WTC11 (cell line): Measurements from ENCODE around the gene PLCB3.

ENCODE experiments used
- CREM ChIP-seq: sonication (generic); formaldehyde crosslinking; IDR thresholded peaks from 2 replicates; pipeline ENCODE4 v1.8.1; 2022; ENCODE audit warnings: mild to moderate bottlenecking, missing genetic modification reagents, moderate library complexity
- HMGA2 ChIP-seq: fragments of 250-450 bp; sonication (Bioruptor Pico); IDR thresholded peaks from 2 replicates; pipeline ENCODE4 v1.4.0; 2021; ENCODE audit warnings: mild to moderate bottlenecking, moderate library complexity
- JUN ChIP-seq: sonication (generic); formaldehyde crosslinking; IDR thresholded peaks from 2 replicates; pipeline ENCODE4 v1.8.0; 2023; ENCODE audit warnings: mild to moderate bottlenecking, missing genetic modification reagents
- KAT7 ChIP-seq: sonication (generic); formaldehyde crosslinking; IDR thresholded peaks from 2 replicates; pipeline ENCODE4 v1.8.1; 2023; ENCODE audit warnings: missing genetic modification reagents, mild to moderate bottlenecking, borderline replicate concordance
- NR1H2 ChIP-seq: sonication (generic); formaldehyde crosslinking; IDR thresholded peaks from 2 replicates; pipeline ENCODE4 v1.9.0; 2021; ENCODE audit warnings: mild to moderate bottlenecking, moderate library complexity, missing genetic modification reagents
- NR2C2 ChIP-seq: sonication (generic); formaldehyde crosslinking; IDR thresholded peaks from 2 replicates; pipeline ENCODE4 v1.8.0; 2022; ENCODE audit warnings: mild to moderate bottlenecking, missing genetic modification reagents
- ZNF121 ChIP-seq: sonication (generic); formaldehyde crosslinking; IDR thresholded peaks from 2 replicates; pipeline ENCODE4 v1.8.0; 2023; ENCODE audit warnings: missing genetic modification reagents
- ZNF317 ChIP-seq: sonication (generic); formaldehyde crosslinking; IDR thresholded peaks from 2 replicates; pipeline ENCODE4 v1.8.1; 2023; ENCODE audit warnings: low read depth, mild to moderate bottlenecking, moderate library complexity, missing genetic modification reagents, borderline replicate concordance
- ZNF671 ChIP-seq: fragments of 250-450 bp; sonication (Bioruptor Pico); IDR thresholded peaks from 2 replicates; pipeline ENCODE4 v1.8.0; 2021; ENCODE audit warnings: mild to moderate bottlenecking
- TF ChIP-seq, protein P1 (sequence below): fragments of 200-600 bp; IDR thresholded peaks from 2 replicates; pipeline ENCODE4 v1.8.0; 2022; ENCODE audit warnings: antibody characterized with exemption
- TF ChIP-seq, protein P2 (sequence below): sonication (generic); formaldehyde crosslinking; IDR thresholded peaks from 2 replicates; pipeline ENCODE4 v1.8.1; 2022; ENCODE audit warnings: low read depth, mild to moderate bottlenecking, moderate library complexity, missing genetic modification reagents, borderline replicate concordance
- TF ChIP-seq, protein P3 (sequence below): sonication (generic); formaldehyde crosslinking; IDR thresholded peaks from 2 replicates; pipeline ENCODE4 v1.8.1; 2023; ENCODE audit warnings: mild to moderate bottlenecking, missing genetic modification reagents, moderate library complexity
- TF ChIP-seq, protein P4 (sequence below): sonication (generic); formaldehyde crosslinking; IDR thresholded peaks from 2 replicates; pipeline ENCODE4 v1.8.1; 2023; ENCODE audit warnings: mild to moderate bottlenecking, moderate library complexity, missing genetic modification reagents

DNA sequence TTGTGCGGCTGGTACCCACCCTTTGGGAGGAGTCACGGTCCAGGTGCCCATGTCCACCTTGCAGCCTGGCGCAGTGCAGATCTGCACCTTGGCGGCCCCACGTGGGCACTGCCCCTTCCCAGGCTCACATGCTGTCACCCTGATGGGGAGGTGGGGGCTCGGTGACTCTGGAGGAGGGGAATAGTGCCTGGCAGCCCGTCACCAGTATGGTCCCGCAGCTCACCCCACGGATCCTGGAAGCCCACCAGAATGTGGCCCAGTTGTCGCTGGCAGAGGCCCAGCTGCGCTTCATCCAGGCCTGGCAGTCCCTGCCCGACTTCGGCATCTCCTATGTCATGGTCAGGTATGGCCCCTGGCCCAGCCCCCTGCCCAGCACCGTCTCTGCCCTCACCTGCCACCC, 30.5 kb upstream of the PLCB3 start:
- TF ChIP-seq, protein P1, sequence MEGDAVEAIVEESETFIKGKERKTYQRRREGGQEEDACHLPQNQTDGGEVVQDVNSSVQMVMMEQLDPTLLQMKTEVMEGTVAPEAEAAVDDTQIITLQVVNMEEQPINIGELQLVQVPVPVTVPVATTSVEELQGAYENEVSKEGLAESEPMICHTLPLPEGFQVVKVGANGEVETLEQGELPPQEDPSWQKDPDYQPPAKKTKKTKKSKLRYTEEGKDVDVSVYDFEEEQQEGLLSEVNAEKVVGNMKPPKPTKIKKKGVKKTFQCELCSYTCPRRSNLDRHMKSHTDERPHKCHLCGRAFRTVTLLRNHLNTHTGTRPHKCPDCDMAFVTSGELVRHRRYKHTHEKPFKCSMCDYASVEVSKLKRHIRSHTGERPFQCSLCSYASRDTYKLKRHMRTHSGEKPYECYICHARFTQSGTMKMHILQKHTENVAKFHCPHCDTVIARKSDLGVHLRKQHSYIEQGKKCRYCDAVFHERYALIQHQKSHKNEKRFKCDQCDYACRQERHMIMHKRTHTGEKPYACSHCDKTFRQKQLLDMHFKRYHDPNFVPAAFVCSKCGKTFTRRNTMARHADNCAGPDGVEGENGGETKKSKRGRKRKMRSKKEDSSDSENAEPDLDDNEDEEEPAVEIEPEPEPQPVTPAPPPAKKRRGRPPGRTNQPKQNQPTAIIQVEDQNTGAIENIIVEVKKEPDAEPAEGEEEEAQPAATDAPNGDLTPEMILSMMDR, result no peak
- no peak for TF ChIP-seq JUN (CRISPR knock-in tag)
- no peak for TF ChIP-seq NR2C2 (CRISPR knock-in tag)
- TF ChIP-seq NR1H2, result no peak
- TF ChIP-seq ZNF671 (CRISPR knock-in tag), result no peak
- TF ChIP-seq KAT7, result no peak
- TF ChIP-seq, protein P2, sequence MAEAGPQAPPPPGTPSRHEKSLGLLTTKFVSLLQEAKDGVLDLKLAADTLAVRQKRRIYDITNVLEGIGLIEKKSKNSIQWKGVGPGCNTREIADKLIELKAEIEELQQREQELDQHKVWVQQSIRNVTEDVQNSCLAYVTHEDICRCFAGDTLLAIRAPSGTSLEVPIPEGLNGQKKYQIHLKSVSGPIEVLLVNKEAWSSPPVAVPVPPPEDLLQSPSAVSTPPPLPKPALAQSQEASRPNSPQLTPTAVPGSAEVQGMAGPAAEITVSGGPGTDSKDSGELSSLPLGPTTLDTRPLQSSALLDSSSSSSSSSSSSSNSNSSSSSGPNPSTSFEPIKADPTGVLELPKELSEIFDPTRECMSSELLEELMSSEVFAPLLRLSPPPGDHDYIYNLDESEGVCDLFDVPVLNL (CRISPR knock-in tag), result no peak
- TF ChIP-seq CREM (CRISPR knock-in tag), result no peak
- TF ChIP-seq HMGA2 (CRISPR knock-in tag), result no peak
- no peak for TF ChIP-seq ZNF121 (CRISPR knock-in tag)
- TF ChIP-seq, protein P3, sequence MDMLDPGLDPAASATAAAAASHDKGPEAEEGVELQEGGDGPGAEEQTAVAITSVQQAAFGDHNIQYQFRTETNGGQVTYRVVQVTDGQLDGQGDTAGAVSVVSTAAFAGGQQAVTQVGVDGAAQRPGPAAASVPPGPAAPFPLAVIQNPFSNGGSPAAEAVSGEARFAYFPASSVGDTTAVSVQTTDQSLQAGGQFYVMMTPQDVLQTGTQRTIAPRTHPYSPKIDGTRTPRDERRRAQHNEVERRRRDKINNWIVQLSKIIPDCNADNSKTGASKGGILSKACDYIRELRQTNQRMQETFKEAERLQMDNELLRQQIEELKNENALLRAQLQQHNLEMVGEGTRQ (CRISPR knock-in tag), result no peak
- TF ChIP-seq, protein P4, sequence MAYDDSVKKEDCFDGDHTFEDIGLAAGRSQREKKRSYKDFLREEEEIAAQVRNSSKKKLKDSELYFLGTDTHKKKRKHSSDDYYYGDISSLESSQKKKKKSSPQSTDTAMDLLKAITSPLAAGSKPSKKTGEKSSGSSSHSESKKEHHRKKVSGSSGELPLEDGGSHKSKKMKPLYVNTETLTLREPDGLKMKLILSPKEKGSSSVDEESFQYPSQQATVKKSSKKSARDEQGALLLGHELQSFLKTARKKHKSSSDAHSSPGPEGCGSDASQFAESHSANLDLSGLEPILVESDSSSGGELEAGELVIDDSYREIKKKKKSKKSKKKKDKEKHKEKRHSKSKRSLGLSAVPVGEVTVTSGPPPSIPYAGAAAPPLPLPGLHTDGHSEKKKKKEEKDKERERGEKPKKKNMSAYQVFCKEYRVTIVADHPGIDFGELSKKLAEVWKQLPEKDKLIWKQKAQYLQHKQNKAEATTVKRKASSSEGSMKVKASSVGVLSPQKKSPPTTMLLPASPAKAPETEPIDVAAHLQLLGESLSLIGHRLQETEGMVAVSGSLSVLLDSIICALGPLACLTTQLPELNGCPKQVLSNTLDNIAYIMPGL (CRISPR knock-in tag), result no peak
- TF ChIP-seq ZNF317 (CRISPR knock-in tag), result no peak
